Spinal cord (tissue), 10 donors: ENCODE results near the gene RNF169. TPM values are rescaled to one million over a fixed set of nuclear protein-coding genes. Genes with fewer than 3 reads are reported as not detected.

Experiments
- DNase-seq, 6 donors: peaks; one replicate each; pipeline versions ENCODE4 v3.0.0 to v3.0.0-alpha.2; 2013 to 2015; ENCODE audit warnings: low spot score in 6 of 6, low read depth in 4 of 6
- H3K27ac ChIP-seq: one replicate; pipeline ENCODE4 v1.5.1; 2013; ENCODE audit warnings: low read depth, low read length, control low read depth
- H3K27me3 ChIP-seq: one replicate; pipeline ENCODE4 v1.6.1; 2013; ENCODE audit warnings: low read length; ENCODE audit not compliant: control insufficient read depth, insufficient read depth
- H3K36me3 ChIP-seq: one replicate; pipeline ENCODE4 v1.6.1; 2013; ENCODE audit warnings: low read length; ENCODE audit not compliant: control insufficient read depth, insufficient read depth
- H3K4me1 ChIP-seq: one replicate; pipeline ENCODE4 v1.6.1; 2013; ENCODE audit warnings: low read length; ENCODE audit not compliant: control insufficient read depth, insufficient read depth
- H3K4me3 ChIP-seq: one replicate; pipeline ENCODE4 v1.5.1; 2013; ENCODE audit warnings: low read depth, low read length, control low read depth
- H3K9me3 ChIP-seq: one replicate; pipeline ENCODE4 v1.6.1; 2013; ENCODE audit warnings: low read length; ENCODE audit not compliant: control insufficient read depth, insufficient read depth
- WGBS: methylation state at CpG from one replicate; pipeline ENCODE4 v1.1.5; 2013; ENCODE audit warnings: missing lambda C conversion rate; ENCODE audit not compliant: insufficient coverage; 5-methylcytosine and 5-hydroxymethylcytosine counted together
- polyA plus RNA-seq, 2 donors: library from polyadenylated mRNA; unstranded; fragments of 120-200 nt; gene quantifications; one replicate each; pipeline ENCODE4 v1.2.1, GENCODE V29; 2013; ENCODE audit not compliant: insufficient read length in 2 of 2
- total RNA-seq, 2 donors: library from RNA; depleted of rRNA in 1 of 2; stranded (reverse); fragments of 120-200 nt in 1 of 2; fragments of >200 nt in 1 of 2; gene quantifications; one replicate each; pipeline versions ENCODE4 v1.2.3 to v1.2.4, GENCODE V29; 2013 to 2014
- donor health status: healthy.

RNF169 gene
- total and polyA plus RNA-seq, 4 donors, result 10.0 to 25.1 (median 17.0) TPM

DNA sequence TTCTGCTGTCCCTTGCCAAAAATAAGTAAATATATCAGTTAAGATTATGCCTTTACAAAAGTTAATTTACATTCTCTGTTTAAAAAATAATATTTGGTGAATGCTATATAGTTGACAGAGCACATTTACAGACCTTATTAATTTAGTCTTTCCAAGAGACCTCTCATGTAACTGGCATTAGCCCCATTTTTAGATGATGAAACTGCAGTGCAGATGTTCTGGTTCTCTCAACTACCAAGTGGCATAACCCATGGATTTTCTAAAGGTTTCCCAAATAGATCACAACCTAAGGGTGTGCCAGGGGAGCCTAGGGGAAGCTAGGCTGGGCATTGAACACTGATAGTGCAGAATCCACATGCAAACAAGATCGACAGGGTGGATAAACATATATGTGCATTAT is 88.5 kb downstream of the RNF169 start:
- no peak for DNase-seq
- H3K27me3 ChIP-seq, result no peaks in the 10 kb centered on the region

DNA sequence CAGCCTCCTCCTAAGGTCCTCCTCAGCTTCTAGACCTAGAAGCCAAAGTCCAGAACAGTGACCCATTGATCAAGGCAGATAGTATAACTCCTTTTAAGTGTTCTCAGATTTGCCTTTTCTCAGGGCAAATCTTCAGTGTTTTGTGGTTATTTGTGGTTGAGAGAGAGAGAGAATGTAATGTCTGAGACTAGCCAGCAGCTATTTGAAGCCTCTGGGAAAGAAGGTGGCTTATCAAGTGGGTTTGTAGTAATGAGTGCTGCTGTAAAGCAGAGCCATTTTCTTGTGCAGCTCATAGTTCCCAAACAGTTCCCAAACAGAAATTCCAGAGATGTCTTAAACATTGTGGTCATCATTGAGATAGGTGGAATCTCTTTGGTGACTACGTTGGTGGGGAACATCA is 89.5 kb downstream of the RNF169 start:
- no CpG with 5 or more reads among the region's 1 CpG for WGBS
- peaks cover 36% of the 10 kb centered on the region for H3K36me3 ChIP-seq
- H3K27ac ChIP-seq, result no peak overlapping the region
- H3K4me1 ChIP-seq, result no peaks in the 10 kb centered on the region
- H3K9me3 ChIP-seq, result no peaks in the 10 kb centered on the region
- H3K4me3 ChIP-seq, result no peak overlapping the region
- DNase-seq, result no peak
- H3K27me3 ChIP-seq, result no peaks in the 10 kb centered on the region

More for the DNA sequence above, 88.5 kb downstream of the RNF169 start:
- Histone ChIP-seq H3K27ac (no peak overlapping the region), H3K4me3 (no peak overlapping the region), H3K9me3 (no peaks in the 10 kb centered on the region), H3K36me3 (peaks cover 27% of the 10 kb centered on the region), H3K4me1 (no peaks in the 10 kb centered on the region)
- WGBS, result no CpG with 5 or more reads among the region's 1 CpG

GRCh38 chr11:74839446-74839845 is 90.8 kb downstream of the RNF169 start:
- Histone ChIP-seq H3K4me1 (no peaks in the 10 kb centered on the region), H3K4me3 (no peak overlapping the region), H3K27me3 (no peaks in the 10 kb centered on the region), H3K27ac (no peak overlapping the region), H3K36me3 (peaks cover 48% of the 10 kb centered on the region), H3K9me3 (no peaks in the 10 kb centered on the region)
- no peak for DNase-seq
- no CpG with 5 or more reads among the region's 1 CpG for WGBS

- no peak for DNase-seq
- H3K27ac ChIP-seq, result no peak overlapping the region
- H3K9me3 ChIP-seq, result no peaks in the 10 kb centered on the region
- no peaks in the 10 kb centered on the region for H3K27me3 ChIP-seq
- H3K4me1 ChIP-seq, result no peaks in the 10 kb centered on the region
- WGBS, result no CpG with 5 or more reads among the region's 2 CpGs
- H3K4me3 ChIP-seq, result no peak overlapping the region
- H3K36me3 ChIP-seq, result peaks cover 49% of the 10 kb centered on the region
These were observed 91.3 kb downstream of the RNF169 start for GRCh38 chr11:74839971-74840370.

DNA sequence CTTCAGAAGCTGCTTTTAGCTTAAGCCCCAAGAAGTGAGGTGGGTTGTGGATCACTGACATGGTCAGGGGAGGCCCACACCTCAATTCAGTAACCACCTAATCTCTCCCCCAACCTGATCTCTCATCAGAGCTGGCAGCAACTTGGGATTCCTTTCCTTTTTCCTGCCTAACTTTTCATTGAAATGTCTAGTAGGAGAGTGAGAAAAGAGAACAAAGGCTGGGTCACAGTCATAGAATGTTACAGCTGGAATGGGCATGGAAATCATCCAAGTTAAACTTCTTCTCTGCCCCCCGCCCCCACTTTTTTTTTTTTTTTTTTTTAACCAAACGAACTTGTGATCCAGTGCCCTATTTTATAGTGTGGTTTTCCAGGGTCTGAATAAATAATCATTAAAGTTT is 91.8 kb downstream of the RNF169 start:
- Histone ChIP-seq H3K27me3 (no peaks in the 10 kb centered on the region), H3K4me3 (no peak overlapping the region), H3K36me3 (peaks cover 47% of the 10 kb centered on the region), H3K9me3 (no peaks in the 10 kb centered on the region), H3K27ac (no peak overlapping the region), H3K4me1 (no peaks in the 10 kb centered on the region)
- DNase-seq, result no peak
- no CpG with 5 or more reads among the region's 2 CpGs for WGBS

DNA sequence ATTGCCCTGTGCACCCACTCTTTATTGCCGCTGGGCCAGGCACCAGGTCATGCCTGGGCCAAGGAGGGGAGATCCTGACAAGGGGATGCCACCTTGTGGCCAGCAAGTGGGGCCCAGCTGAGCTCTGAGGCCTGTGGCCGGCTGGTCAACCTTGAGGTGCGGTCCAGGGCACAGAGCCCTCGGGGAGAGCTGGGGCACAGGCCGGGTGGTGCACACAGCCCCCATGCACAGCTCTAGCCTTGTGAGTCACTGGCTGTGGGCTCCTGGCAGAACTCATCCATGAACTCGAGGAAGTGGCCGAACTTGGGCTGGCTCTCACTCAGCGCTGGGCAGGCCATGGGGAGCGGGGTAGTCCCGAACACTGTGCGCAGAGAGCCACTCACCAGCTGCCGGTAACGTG is 94.3 kb downstream of the RNF169 start:
- WGBS, result 97% methylated on average over 13 of the region's 13 CpGs
- Histone ChIP-seq H3K4me1 (no peaks in the 10 kb centered on the region), H3K9me3 (no peaks in the 10 kb centered on the region), H3K36me3 (peaks cover 44% of the 10 kb centered on the region), H3K27me3 (no peaks in the 10 kb centered on the region), H3K4me3 (no peak overlapping the region), H3K27ac (no peak overlapping the region)
- DNase-seq, result no peak

GRCh38 chr11:74844072-74844471 is 95.4 kb downstream of the RNF169 start:
- no peaks in the 10 kb centered on the region for H3K27me3 ChIP-seq
- 88% methylated on average over 3 of the region's 3 CpGs for WGBS
- no peak overlapping the region for H3K27ac ChIP-seq
- DNase-seq, result no peak
- peaks cover 48% of the 10 kb centered on the region for H3K36me3 ChIP-seq
- H3K4me1 ChIP-seq, result no peaks in the 10 kb centered on the region
- H3K4me3 ChIP-seq, result no peak overlapping the region
- H3K9me3 ChIP-seq, result no peaks in the 10 kb centered on the region

DNA sequence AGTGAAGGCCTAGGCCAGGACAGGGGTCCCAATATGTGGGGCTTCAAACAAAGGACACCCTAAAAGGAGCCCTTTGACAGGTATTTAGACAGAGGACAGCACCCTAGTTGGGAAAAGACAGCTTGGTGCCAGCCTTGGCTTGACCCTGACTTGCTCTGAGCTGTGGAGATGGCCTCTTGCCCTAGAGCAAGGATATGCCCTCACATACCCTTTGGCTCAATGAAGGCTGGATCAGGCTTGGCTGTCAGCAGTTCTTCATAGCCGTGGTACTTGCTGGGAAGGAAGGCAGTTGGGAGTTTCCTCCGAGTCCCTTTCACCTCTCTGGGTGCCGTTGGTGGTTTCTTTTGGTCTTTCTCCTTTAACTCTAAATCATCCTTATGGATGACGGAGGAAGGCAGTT is 96.2 kb downstream of the RNF169 start:
- Histone ChIP-seq H3K36me3 (peaks cover 51% of the 10 kb centered on the region), H3K27ac (no peak overlapping the region), H3K4me1 (no peaks in the 10 kb centered on the region), H3K4me3 (no peak overlapping the region), H3K9me3 (no peaks in the 10 kb centered on the region), H3K27me3 (no peaks in the 10 kb centered on the region)
- WGBS, result 100% methylated on average over 1 of the region's 4 CpGs
- DNase-seq, result no peak

- Histone ChIP-seq H3K27ac (no peak overlapping the region), H3K9me3 (no peaks in the 10 kb centered on the region), H3K4me3 (no peak overlapping the region), H3K27me3 (no peaks in the 10 kb centered on the region), H3K36me3 (peaks cover 61% of the 10 kb centered on the region), H3K4me1 (no peaks in the 10 kb centered on the region)
- DNase-seq, result no peak
- WGBS, result 95% methylated on average over 2 of the region's 5 CpGs
These were observed 97.4 kb downstream of the RNF169 start for GRCh38 chr11:74845978-74846517.

DNA sequence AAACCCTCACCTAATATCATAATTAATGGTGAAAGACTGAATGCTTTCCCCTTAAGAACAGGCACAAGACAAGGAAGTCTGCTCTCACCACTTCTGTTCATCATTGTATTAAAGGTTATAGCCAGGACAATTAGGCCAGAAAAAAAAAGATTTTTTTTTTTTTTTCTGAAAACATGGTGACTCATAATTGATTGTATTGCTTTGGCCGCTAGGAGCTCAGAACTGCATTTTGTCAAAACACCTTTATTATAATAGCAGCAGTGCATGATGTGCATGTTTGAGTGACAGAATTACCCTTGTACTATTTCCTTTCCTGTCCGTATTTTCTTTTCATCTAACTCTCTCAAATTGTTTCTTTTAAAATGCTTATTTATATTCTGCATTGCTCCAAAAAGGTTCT is 98.1 kb downstream of the RNF169 start:
- H3K4me1 ChIP-seq, result no peaks in the 10 kb centered on the region
- H3K36me3 ChIP-seq, result peaks cover 65% of the 10 kb centered on the region
- DNase-seq, result no peak
- H3K27me3 ChIP-seq, result no peaks in the 10 kb centered on the region
- no peak overlapping the region for H3K27ac ChIP-seq
- no peak overlapping the region for H3K4me3 ChIP-seq
- WGBS, result no CpG with 5 or more reads among the region's 2 CpGs
- H3K9me3 ChIP-seq, result no peaks in the 10 kb centered on the region
